ENCODE results near the gene DPEP3.

DPEP3 gene

DNA sequence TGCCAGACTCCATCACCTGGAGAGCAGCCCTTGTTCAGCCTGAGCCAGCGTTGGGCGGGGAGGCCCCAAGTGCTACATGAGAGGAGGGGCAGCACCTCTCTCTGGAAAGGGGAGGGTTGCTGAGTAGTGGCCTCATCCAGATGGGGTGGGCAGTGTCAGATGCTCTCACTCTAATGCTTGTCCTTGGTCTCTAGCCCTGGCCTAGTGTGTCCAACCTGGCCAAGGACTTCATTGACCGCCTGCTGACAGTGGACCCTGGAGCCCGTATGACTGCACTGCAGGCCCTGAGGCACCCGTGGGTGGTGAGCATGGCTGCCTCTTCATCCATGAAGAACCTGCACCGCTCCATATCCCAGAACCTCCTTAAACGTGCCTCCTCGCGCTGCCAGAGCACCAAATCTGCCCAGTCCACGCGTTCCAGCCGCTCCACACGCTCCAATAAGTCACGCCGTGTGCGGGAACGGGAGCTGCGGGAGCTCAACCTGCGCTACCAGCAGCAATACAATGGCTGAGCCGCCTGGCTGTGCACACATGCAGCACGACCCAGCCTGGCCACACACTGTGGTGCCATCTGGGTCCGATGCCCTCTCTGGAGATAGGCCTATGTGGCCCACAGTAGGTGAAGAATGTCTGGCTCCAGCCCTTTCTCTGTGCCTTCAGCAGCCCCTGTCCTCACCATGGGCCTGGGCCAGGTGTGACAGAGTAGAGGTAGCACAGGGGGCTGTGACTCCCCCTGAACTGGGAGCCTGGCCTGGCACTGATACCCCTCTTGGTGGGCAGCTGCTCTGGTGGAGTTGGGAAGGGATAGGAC is 53.0 kb downstream of the DPEP3 start:
- no peak overlapping the region for H3K4me3 ChIP-seq (ENCODE audit: low read depth, low read length, poor library complexity, severe bottlenecking)
- H3K9ac ChIP-seq (ENCODE audit: low read length): no peak overlapping the region
- H3K27me3 ChIP-seq (ENCODE audit: insufficient read depth, low read length): no peaks in the 10 kb centered on the region
- H3F3A ChIP-seq (ENCODE audit: insufficient read depth, low read length): no peaks in the 10 kb centered on the region
- no peaks in the 10 kb centered on the region for H3K79me2 ChIP-seq (ENCODE audit: insufficient read depth, low read length)
- TF ChIP-seq, protein P1, sequence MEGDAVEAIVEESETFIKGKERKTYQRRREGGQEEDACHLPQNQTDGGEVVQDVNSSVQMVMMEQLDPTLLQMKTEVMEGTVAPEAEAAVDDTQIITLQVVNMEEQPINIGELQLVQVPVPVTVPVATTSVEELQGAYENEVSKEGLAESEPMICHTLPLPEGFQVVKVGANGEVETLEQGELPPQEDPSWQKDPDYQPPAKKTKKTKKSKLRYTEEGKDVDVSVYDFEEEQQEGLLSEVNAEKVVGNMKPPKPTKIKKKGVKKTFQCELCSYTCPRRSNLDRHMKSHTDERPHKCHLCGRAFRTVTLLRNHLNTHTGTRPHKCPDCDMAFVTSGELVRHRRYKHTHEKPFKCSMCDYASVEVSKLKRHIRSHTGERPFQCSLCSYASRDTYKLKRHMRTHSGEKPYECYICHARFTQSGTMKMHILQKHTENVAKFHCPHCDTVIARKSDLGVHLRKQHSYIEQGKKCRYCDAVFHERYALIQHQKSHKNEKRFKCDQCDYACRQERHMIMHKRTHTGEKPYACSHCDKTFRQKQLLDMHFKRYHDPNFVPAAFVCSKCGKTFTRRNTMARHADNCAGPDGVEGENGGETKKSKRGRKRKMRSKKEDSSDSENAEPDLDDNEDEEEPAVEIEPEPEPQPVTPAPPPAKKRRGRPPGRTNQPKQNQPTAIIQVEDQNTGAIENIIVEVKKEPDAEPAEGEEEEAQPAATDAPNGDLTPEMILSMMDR (IDR thresholded peaks at IDR 0.05; ENCODE audit: low read length): no peak
- no peak for TF ChIP-seq EZH2 (IDR thresholded peaks at IDR 0.05; ENCODE audit: borderline replicate concordance, low read length)
- peaks cover 14% of the 10 kb centered on the region for H3K4me1 ChIP-seq (ENCODE audit: insufficient read depth, low read length, severe bottlenecking)
- H2AFZ ChIP-seq (ENCODE audit: low read length): no peak overlapping the region
- H3K4me2 ChIP-seq (ENCODE audit: low read length): no peak overlapping the region
- no peaks in the 10 kb centered on the region for H3K9me3 ChIP-seq (ENCODE audit: low read length)
- H3K36me3 ChIP-seq (ENCODE audit: insufficient read depth, low read length): peaks cover 20% of the 10 kb centered on the region; the same call in 1 of the 2 replicates
- H3K9me2 ChIP-seq (ENCODE audit: low read depth, low read length): no peaks in the 10 kb centered on the region
- H3K27ac ChIP-seq (ENCODE audit: low read depth, low read length, poor library complexity, severe bottlenecking): no peak overlapping the region
- no peaks in the 10 kb centered on the region for H4K20me1 ChIP-seq (ENCODE audit: insufficient read depth, low read length)

DNA sequence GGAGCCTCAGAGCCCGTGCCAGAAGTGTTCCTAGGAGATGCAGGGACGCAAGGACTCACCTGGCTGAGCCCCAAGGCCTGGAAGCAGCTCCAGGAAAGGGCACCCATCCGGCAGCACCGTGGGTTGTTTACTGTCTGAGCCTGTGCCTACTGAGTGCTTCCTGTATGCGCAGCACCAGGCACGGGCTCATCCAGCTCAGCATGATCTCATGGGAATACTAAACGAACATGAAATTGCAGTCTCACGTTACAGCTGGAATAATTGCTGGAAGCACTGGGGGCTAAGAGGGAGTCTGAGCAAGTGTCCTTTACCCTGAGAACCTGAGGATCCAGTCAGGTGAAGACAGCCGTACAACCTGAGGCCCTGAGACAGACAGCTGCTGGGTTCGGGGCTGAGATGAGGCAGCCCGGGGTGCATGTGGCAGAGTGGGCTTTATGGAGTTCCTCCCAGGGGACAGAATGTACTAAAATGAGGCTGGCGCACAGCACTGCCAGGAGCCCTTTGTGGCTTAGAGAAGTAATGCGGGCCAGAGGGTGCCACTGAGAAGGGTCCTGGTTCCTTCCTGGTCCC is 54.0 kb downstream of the DPEP3 start:
- Histone ChIP-seq H3K9ac (ENCODE audit: low read length) (no peak overlapping the region; the same call in 1 of the 2 replicates), H4K20me1 (ENCODE audit: insufficient read depth, low read length) (no peaks in the 10 kb centered on the region), H3F3A (ENCODE audit: insufficient read depth, low read length) (no peaks in the 10 kb centered on the region), H3K27ac (ENCODE audit: low read depth, low read length, poor library complexity, severe bottlenecking) (peak overlapping the region; percentile 9), H2AFZ (ENCODE audit: low read length) (no peak overlapping the region), H3K9me3 (ENCODE audit: low read length) (no peaks in the 10 kb centered on the region), H3K27me3 (ENCODE audit: insufficient read depth, low read length) (no peaks in the 10 kb centered on the region), H3K4me3 (ENCODE audit: low read depth, low read length, poor library complexity, severe bottlenecking) (no peak overlapping the region), H3K9me2 (ENCODE audit: low read depth, low read length) (no peaks in the 10 kb centered on the region), H3K79me2 (ENCODE audit: insufficient read depth, low read length) (no peaks in the 10 kb centered on the region), H3K4me2 (ENCODE audit: low read length) (no peak overlapping the region), H3K4me1 (ENCODE audit: insufficient read depth, low read length, severe bottlenecking) (peaks cover 14% of the 10 kb centered on the region), H3K36me3 (ENCODE audit: insufficient read depth, low read length) (peaks cover 15% of the 10 kb centered on the region; the same call in 1 of the 2 replicates)
- TF ChIP-seq, protein P1 (IDR thresholded peaks at IDR 0.05; ENCODE audit: low read length): no peak
- TF ChIP-seq EZH2 (IDR thresholded peaks at IDR 0.05; ENCODE audit: borderline replicate concordance, low read length): no peak

Data from OCI-LY1 (cell line).